Activated B cell treated with CpG ODN at 0.5 μM for 24 hours (primary cell): ENCODE results near the gene EFCAB7. TPM values are rescaled to one million over a fixed set of nuclear protein-coding genes. Genes with fewer than 3 reads are reported as not detected.

ENCODE experiments used
- ATAC-seq: fragments of 200-7000 bp; cut with Tn5 transposase; one replicate; pipeline ENCODE4 v1.10.0; 2021; ENCODE audit warnings: low read depth, mild to moderate bottlenecking, moderate library complexity
- CTCF ChIA-PET: fragments of 350-600 bp; sonication (Branson Sonifier 250); formaldehyde crosslinking; loops from one replicate; lab custom pipeline; 2021; ENCODE audit warnings: antibody characterized with exemption; lab: Charles Lee
- POLR2A ChIA-PET: fragments of 350-600 bp; sonication (Branson Sonifier 250); formaldehyde crosslinking; loops from one replicate; lab custom pipeline; 2021; ENCODE audit warnings: antibody characterized with exemption; lab: Charles Lee
- DNase-seq: peaks from one replicate; pipeline ENCODE4 v3.0.0; 2022
- H3K27ac Mint-ChIP-seq: one replicate; pipeline ENCODE4 v1.8.0; 2020; ENCODE audit warnings: mixed read lengths
- H3K27me3 Mint-ChIP-seq: one replicate; pipeline ENCODE4 v1.8.0; 2021; ENCODE audit warnings: mixed read lengths
- H3K36me3 Mint-ChIP-seq: one replicate; pipeline ENCODE4 v1.8.0; 2021; ENCODE audit warnings: low read depth, mixed read lengths
- H3K4me1 Mint-ChIP-seq: one replicate; pipeline ENCODE4 v1.8.0; 2021; ENCODE audit warnings: mixed read lengths
- H3K4me3 Mint-ChIP-seq: one replicate; pipeline ENCODE4 v1.8.0; 2020; ENCODE audit warnings: mild to moderate bottlenecking, mixed read lengths
- H3K9me3 Mint-ChIP-seq: one replicate; pipeline ENCODE4 v1.8.0; 2020; ENCODE audit warnings: mixed read lengths
- intact Hi-C: fragments of 100-400 bp; cut with micrococcal nuclease; formaldehyde crosslinking; loops from one replicate; pipeline ENCODE4 v1.15.1; 2024
- total RNA-seq: library from RNA; stranded (reverse); gene quantifications from 2 replicates; pipeline ENCODE4 v1.2.3, GENCODE V29; 2022
- TF ChIP-seq, protein P1 (sequence below): fragments of 200-600 bp; IDR thresholded peaks from one replicate; pipeline ENCODE4 v1.8.0; 2022; ENCODE audit warnings: antibody characterized with exemption, mild to moderate bottlenecking

EFCAB7 gene
- total RNA-seq, 1 donor from 2014 or later, result 7.5 TPM

DNA sequence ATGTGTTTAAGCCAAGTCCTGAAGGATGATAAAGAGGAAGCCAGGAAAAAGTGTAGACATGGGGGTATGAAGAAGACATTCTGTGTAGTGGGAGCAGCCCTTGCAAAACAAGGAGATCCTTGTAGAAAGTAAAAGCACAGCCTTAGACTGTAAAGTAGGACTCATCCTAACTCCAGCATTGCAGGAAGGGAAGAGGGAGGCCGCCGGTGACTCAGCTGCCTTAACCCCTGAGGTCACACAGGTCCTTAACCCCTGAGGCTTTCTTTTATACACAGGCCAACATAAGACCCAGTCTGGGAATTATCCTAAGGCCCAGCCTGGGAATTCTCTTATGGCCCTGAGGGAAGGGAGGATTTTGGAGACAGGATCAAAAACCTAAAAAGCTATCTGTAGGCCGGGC lies 87.9 kb downstream of the EFCAB7 start:
- Mint-ChIP-seq H3K9me3 (no peaks in the 10 kb centered on the region), H3K27ac (no peak overlapping the region), H3K4me3 (no peak overlapping the region), H3K27me3 (no peaks in the 10 kb centered on the region), H3K4me1 (no peaks in the 10 kb centered on the region), H3K36me3 (no peaks in the 10 kb centered on the region)
- ChIA-PET POLR2A (no interaction called here), CTCF (no interaction called here)
- ATAC-seq (no peak), DNase-seq (no peak)
- intact Hi-C loops, result no loop called here
- TF ChIP-seq, protein P1, sequence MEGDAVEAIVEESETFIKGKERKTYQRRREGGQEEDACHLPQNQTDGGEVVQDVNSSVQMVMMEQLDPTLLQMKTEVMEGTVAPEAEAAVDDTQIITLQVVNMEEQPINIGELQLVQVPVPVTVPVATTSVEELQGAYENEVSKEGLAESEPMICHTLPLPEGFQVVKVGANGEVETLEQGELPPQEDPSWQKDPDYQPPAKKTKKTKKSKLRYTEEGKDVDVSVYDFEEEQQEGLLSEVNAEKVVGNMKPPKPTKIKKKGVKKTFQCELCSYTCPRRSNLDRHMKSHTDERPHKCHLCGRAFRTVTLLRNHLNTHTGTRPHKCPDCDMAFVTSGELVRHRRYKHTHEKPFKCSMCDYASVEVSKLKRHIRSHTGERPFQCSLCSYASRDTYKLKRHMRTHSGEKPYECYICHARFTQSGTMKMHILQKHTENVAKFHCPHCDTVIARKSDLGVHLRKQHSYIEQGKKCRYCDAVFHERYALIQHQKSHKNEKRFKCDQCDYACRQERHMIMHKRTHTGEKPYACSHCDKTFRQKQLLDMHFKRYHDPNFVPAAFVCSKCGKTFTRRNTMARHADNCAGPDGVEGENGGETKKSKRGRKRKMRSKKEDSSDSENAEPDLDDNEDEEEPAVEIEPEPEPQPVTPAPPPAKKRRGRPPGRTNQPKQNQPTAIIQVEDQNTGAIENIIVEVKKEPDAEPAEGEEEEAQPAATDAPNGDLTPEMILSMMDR, result no peak

DNA sequence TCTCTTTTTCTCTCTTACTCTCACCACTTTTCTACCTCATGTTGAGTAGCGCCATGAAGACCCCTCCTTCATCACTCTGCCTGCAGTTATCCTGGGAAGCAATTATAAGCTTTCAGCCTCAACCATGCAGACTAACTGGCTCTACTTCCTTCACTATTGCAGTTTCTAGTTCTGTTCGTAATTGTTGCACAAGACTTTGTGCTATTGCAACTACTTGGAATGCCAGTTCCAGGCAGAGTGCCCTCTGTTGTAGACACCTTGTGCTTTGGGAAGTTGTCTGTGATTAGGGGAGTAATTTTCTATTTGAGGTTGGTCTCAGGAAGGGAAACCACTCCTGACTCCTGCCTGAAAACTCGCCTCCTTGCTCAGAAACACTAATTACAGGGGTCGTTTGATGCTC lies 89.2 kb downstream of the EFCAB7 start:
- no peak for DNase-seq
- Mint-ChIP-seq H3K27me3 (no peaks in the 10 kb centered on the region), H3K36me3 (no peaks in the 10 kb centered on the region), H3K9me3 (no peaks in the 10 kb centered on the region), H3K4me1 (no peaks in the 10 kb centered on the region), H3K4me3 (no peak overlapping the region), H3K27ac (no peak overlapping the region)
- TF ChIP-seq, protein P1, result no peak
- ChIA-PET POLR2A (no interaction called here), CTCF (no interaction called here)
- no peak for ATAC-seq
- intact Hi-C loops, result no loop called here

DNA sequence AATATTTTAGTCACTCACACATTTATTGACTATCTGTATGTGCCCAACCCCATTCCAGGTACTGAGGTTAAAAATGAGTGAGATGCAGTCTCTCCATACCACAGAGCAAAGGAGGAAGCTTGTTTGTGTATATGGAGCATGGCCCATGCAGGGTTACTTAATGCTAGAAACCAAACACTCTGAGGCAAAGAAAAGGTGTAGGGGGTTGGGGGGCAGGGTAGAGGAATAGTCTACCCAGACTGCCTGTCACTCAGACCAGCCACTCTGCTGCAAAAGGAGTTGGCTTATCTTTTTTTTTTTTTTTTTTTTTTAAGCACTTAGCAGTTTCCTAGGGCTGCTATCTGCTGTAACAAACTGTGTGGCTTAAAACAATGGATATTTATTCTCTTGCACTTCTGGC lies 89.6 kb downstream of the EFCAB7 start:
- intact Hi-C loops, result no loop called here
- CTCF ChIA-PET, result no interaction called here
- Mint-ChIP-seq H3K4me1 (no peaks in the 10 kb centered on the region), H3K9me3 (no peaks in the 10 kb centered on the region), H3K27ac (no peak overlapping the region), H3K27me3 (no peaks in the 10 kb centered on the region), H3K36me3 (no peaks in the 10 kb centered on the region), H3K4me3 (no peak overlapping the region)
- DNase-seq (no peak), ATAC-seq (no peak)
- POLR2A ChIA-PET, result no interaction called here
- TF ChIP-seq, protein P1, result no peak

- TF ChIP-seq, protein P1, result no peak
- no peak overlapping the region for H3K27ac Mint-ChIP-seq
These were observed 92.6 kb downstream of the EFCAB7 start for GRCh38 chr1:63615768-63616420.

GRCh38 chr1:63617450-63617849 lies 94.1 kb downstream of the EFCAB7 start:
- Mint-ChIP-seq H3K27me3 (no peaks in the 10 kb centered on the region), H3K4me3 (no peak overlapping the region), H3K36me3 (no peaks in the 10 kb centered on the region), H3K9me3 (no peaks in the 10 kb centered on the region), H3K4me1 (no peaks in the 10 kb centered on the region), H3K27ac (no peak overlapping the region)
- TF ChIP-seq, protein P1, result no peak
- POLR2A ChIA-PET, result no interaction called here
- CTCF ChIA-PET, result interaction anchor here (0.9 to 4.0 kb wide), 6 partner anchors 11 to 628 kb away, joined by 3 to 44 read pairs (median 8); no protein-coding TSS in a partner anchor
- no peak for DNase-seq
- no peak for ATAC-seq
- intact Hi-C loops, result loop anchor here (5.0 kb wide), 2 partner anchors 1060 to 1205 kb away; no protein-coding TSS in a partner anchor

More at GRCh38 chr1:63615768-63616420, 92.6 kb downstream of the EFCAB7 start:
- peak; percentile 66 for ATAC-seq
- DNase-seq, result no peak
- Mint-ChIP-seq H3K36me3 (no peaks in the 10 kb centered on the region), H3K27me3 (no peaks in the 10 kb centered on the region), H3K9me3 (no peaks in the 10 kb centered on the region), H3K4me3 (no peak overlapping the region), H3K4me1 (no peaks in the 10 kb centered on the region)
- intact Hi-C loops, result loop anchor here (1.0 to 5.0 kb wide), 6 partner anchors 41 to 1206 kb away; no protein-coding TSS in a partner anchor
- ChIA-PET POLR2A (no interaction called here), CTCF (interaction anchor here (0.7 to 4.0 kb wide), 8 partner anchors 16 to 630 kb away, joined by 3 to 44 read pairs (median 6); no protein-coding TSS in a partner anchor)
